Measurements from ENCODE around the gene PTPN4.
"Not testable (repeated sequence)": the region's sequence is repeated elsewhere in the genome, so short reads cannot be mapped to it uniquely, and the experiment has no call there.

Gene PTPN4

GRCh38 chr2:119766944-119767343 lies 7.2 kb downstream of the PTPN4 start:
- peak; percentile 43 for DNase-seq (ENCODE audit: low spot score)

GRCh38 chr2:119768742-119769141 lies 9.0 kb downstream of the PTPN4 start:
- DNase-seq (ENCODE audit: low spot score) = no peak

- DNase-seq (ENCODE audit: low spot score) = no peak
Measured at GRCh38 chr2:119769645-119770044, 9.9 kb downstream of the PTPN4 start.

- DNase-seq (ENCODE audit: low spot score) = peak; percentile 44
Measured at GRCh38 chr2:119771331-119771730, 11.6 kb downstream of the PTPN4 start.

- DNase-seq (ENCODE audit: low spot score) = no peak
Measured at GRCh38 chr2:119772128-119772527, 12.4 kb downstream of the PTPN4 start.

- DNase-seq (ENCODE audit: low spot score) = no peak
Measured at GRCh38 chr2:119772767-119773166, 13.0 kb downstream of the PTPN4 start.

- no peak for DNase-seq (ENCODE audit: low spot score)
Measured at GRCh38 chr2:119774026-119774425, 14.3 kb downstream of the PTPN4 start.

GRCh38 chr2:119775102-119775501 lies 15.4 kb downstream of the PTPN4 start:
- no peak for DNase-seq (ENCODE audit: low spot score)

GRCh38 chr2:119782308-119783027 lies 22.7 kb downstream of the PTPN4 start:
- DNase-seq (ENCODE audit: low spot score) = no peak

GRCh38 chr2:119784876-119785275 lies 25.2 kb downstream of the PTPN4 start:
- DNase-seq (ENCODE audit: low spot score) = no peak

GRCh38 chr2:119786295-119786694 lies 26.6 kb downstream of the PTPN4 start:
- DNase-seq (ENCODE audit: low spot score) = no peak

GRCh38 chr2:119788752-119789151 lies 29.0 kb downstream of the PTPN4 start:
- no peak for DNase-seq (ENCODE audit: low spot score)

GRCh38 chr2:119790466-119790865 lies 30.7 kb downstream of the PTPN4 start:
- no peak for DNase-seq (ENCODE audit: low spot score)

GRCh38 chr2:119792907-119793312 lies 33.2 kb downstream of the PTPN4 start:
- no peak for DNase-seq (ENCODE audit: low spot score)

GRCh38 chr2:119794237-119794636 lies 34.5 kb downstream of the PTPN4 start:
- no peak for DNase-seq (ENCODE audit: low spot score)

GRCh38 chr2:119795309-119796303 lies 35.9 kb downstream of the PTPN4 start:
- DNase-seq (ENCODE audit: low spot score) = no peak

GRCh38 chr2:119800376-119800902 lies 40.7 kb downstream of the PTPN4 start:
- no peak for DNase-seq (ENCODE audit: low spot score)

- no peak for DNase-seq (ENCODE audit: low spot score)
Measured at GRCh38 chr2:119801040-119801439, 41.3 kb downstream of the PTPN4 start.

- not testable (repeated sequence) for DNase-seq (ENCODE audit: low spot score)
Measured at GRCh38 chr2:119801989-119802388, 42.3 kb downstream of the PTPN4 start.

GRCh38 chr2:119803101-119803500 lies 43.4 kb downstream of the PTPN4 start:
- DNase-seq (ENCODE audit: low spot score) = no peak

GRCh38 chr2:119804409-119804808 lies 44.7 kb downstream of the PTPN4 start:
- DNase-seq (ENCODE audit: low spot score) = not testable (repeated sequence)

- DNase-seq (ENCODE audit: low spot score) = no peak
Measured at GRCh38 chr2:119808516-119809147, 48.9 kb downstream of the PTPN4 start.
